Natural killer cell (primary cell): Measurements from ENCODE around the gene DRC7. TPM values are rescaled to one million over a fixed set of nuclear protein-coding genes. Genes with fewer than 3 reads are reported as not detected.
A peak's percentile ranks its signal among the peaks of the same experiment; 100 is the strongest.

ENCODE experiments used
- ATAC-seq, 3 donors: fragments of 150-1000 bp in 2 of 3; fragments of 200-7000 bp in 1 of 3; cut with Tn5 transposase; 1 replicate in 1 of 3; 2 replicates in 2 of 3; pipeline ENCODE4 v1.10.0; 2021; ENCODE audit warnings: mild to moderate bottlenecking in 2 of 3, moderate library complexity in 2 of 3
- DNase-seq, 2 donors: peaks; one replicate each; pipeline versions ENCODE4 v3.0.0 to v3.0.0-alpha.2; 2013 to 2021; ENCODE audit warnings: mixed read lengths in 1 of 2
- H3K27ac ChIP-seq: one replicate; pipeline ENCODE4 v1.5.1; 2013; ENCODE audit warnings: mild to moderate bottlenecking, low read length
- H3K27me3 ChIP-seq: one replicate; pipeline ENCODE4 v1.6.1; 2013; ENCODE audit warnings: low read length; ENCODE audit not compliant: control insufficient read depth, insufficient read depth
- H3K36me3 ChIP-seq: one replicate; pipeline ENCODE4 v1.6.1; 2013; ENCODE audit warnings: low read length; ENCODE audit not compliant: control insufficient read depth, insufficient read depth
- H3K4me1 ChIP-seq: one replicate; pipeline ENCODE4 v1.6.1; 2013; ENCODE audit warnings: low read length; ENCODE audit not compliant: control insufficient read depth, insufficient read depth
- H3K4me3 ChIP-seq: one replicate; pipeline ENCODE4 v1.5.1; 2013; ENCODE audit warnings: low read length
- H3K9me3 ChIP-seq: one replicate; pipeline ENCODE4 v1.6.1; 2013; ENCODE audit warnings: low read length; ENCODE audit not compliant: control insufficient read depth, insufficient read depth
- H3K27ac Mint-ChIP-seq, 2 donors: one replicate each; pipeline ENCODE4 v1.8.0; 2022; ENCODE audit warnings: mild to moderate bottlenecking in 2 of 2, mixed read lengths in 2 of 2, moderate library complexity in 1 of 2
- H3K27me3 Mint-ChIP-seq, 2 donors: one replicate each; pipeline ENCODE4 v1.8.0; 2022; ENCODE audit warnings: low read depth in 2 of 2, mixed read lengths in 2 of 2
- H3K36me3 Mint-ChIP-seq: one replicate; pipeline ENCODE4 v1.8.0; 2022; ENCODE audit warnings: mixed read lengths
- H3K4me1 Mint-ChIP-seq, 2 donors: one replicate each; pipeline ENCODE4 v1.8.0; 2022; ENCODE audit warnings: mixed read lengths in 2 of 2
- H3K4me3 Mint-ChIP-seq: one replicate; pipeline ENCODE4 v1.8.0; 2022; ENCODE audit warnings: mild to moderate bottlenecking, moderate library complexity, mixed read lengths
- H3K9me3 Mint-ChIP-seq, 2 donors: one replicate each; pipeline ENCODE4 v1.8.0; 2022; ENCODE audit warnings: mixed read lengths in 2 of 2
- CTCF ChIP-seq: fragments of 200-600 bp; IDR thresholded peaks from one replicate; pipeline ENCODE4 v1.8.0; 2022; ENCODE audit warnings: antibody characterized with exemption
- WGBS: methylation state at CpG from one replicate; pipeline ENCODE4 v1.1.7; 2013; ENCODE audit warnings: missing lambda C conversion rate; ENCODE audit not compliant: insufficient coverage; 5-methylcytosine and 5-hydroxymethylcytosine counted together
- intact Hi-C: fragments of 100-400 bp; cut with micrococcal nuclease; formaldehyde crosslinking; loops from one replicate; pipeline ENCODE4 v1.14.2; 2022
- total RNA-seq, 4 donors: library from RNA; stranded (reverse); fragments of 120-200 nt in 1 of 4; gene quantifications; one replicate each; pipeline versions ENCODE4 v1.2.3 to v1.2.4, GENCODE V29; 2013 to 2022

The DRC7 gene
- total RNA-seq, 3 donors from 2014 or later (not counting 1 experiment from before 2014, with no cell fraction given), result 0.33 TPM; not detected in 2

- no peak for TF ChIP-seq CTCF
- DNase-seq (no peak), ATAC-seq (no peak)
- Mint-ChIP-seq H3K27me3 (no peaks in the 10 kb centered on the region), H3K9me3 (no peaks in the 10 kb centered on the region), H3K4me3 (no peak overlapping the region), H3K27ac (no peak overlapping the region), H3K4me1 (no peaks in the 10 kb centered on the region), H3K36me3 (no peaks in the 10 kb centered on the region)
- Histone ChIP-seq H3K27me3 (no peaks in the 10 kb centered on the region), H3K27ac (no peak overlapping the region), H3K36me3 (no peaks in the 10 kb centered on the region), H3K4me1 (no peaks in the 10 kb centered on the region), H3K4me3 (no peak overlapping the region), H3K9me3 (no peaks in the 10 kb centered on the region)
- WGBS, result 91% methylated on average over 8 of the region's 8 CpGs
- intact Hi-C loops, result no loop called here
Observed at GRCh38 chr16:57713596-57713995, 19.0 kb downstream of the DRC7 start.

GRCh38 chr16:57714047-57714446 lies 19.4 kb downstream of the DRC7 start:
- TF ChIP-seq CTCF, result no peak
- intact Hi-C loops, result no loop called here
- no peaks in the 10 kb centered on the region for H3K4me1 Mint-ChIP-seq
- 92% methylated on average over 6 of the region's 6 CpGs for WGBS
- H3K36me3 Mint-ChIP-seq, result no peaks in the 10 kb centered on the region
- H3K4me3 ChIP-seq, result no peak overlapping the region
- no peaks in the 10 kb centered on the region for H3K27me3 ChIP-seq
- no peak for ATAC-seq
- DNase-seq, result no peak
- no peaks in the 10 kb centered on the region for H3K27me3 Mint-ChIP-seq
- no peaks in the 10 kb centered on the region for H3K9me3 ChIP-seq
- no peaks in the 10 kb centered on the region for H3K9me3 Mint-ChIP-seq
- no peak overlapping the region for H3K27ac Mint-ChIP-seq
- no peaks in the 10 kb centered on the region for H3K4me1 ChIP-seq
- no peak overlapping the region for H3K4me3 Mint-ChIP-seq
- no peaks in the 10 kb centered on the region for H3K36me3 ChIP-seq
- H3K27ac ChIP-seq, result no peak overlapping the region

GRCh38 chr16:57720142-57720575 lies 25.6 kb downstream of the DRC7 start:
- Histone ChIP-seq H3K4me1 (no peaks in the 10 kb centered on the region), H3K9me3 (no peaks in the 10 kb centered on the region), H3K27ac (no peak overlapping the region), H3K36me3 (no peaks in the 10 kb centered on the region), H3K27me3 (no peaks in the 10 kb centered on the region), H3K4me3 (no peak overlapping the region)
- no peaks in the 10 kb centered on the region for H3K9me3 Mint-ChIP-seq
- WGBS, result 73% methylated on average over 3 of the region's 3 CpGs
- no peaks in the 10 kb centered on the region for H3K36me3 Mint-ChIP-seq
- intact Hi-C loops, result loop anchor here (1.0 to 2.0 kb wide), 2 partner anchors 71 to 144 kb away; no protein-coding TSS in a partner anchor
- H3K4me3 Mint-ChIP-seq, result no peak overlapping the region
- ATAC-seq (peak; percentile 86 to 93 (median 90)), DNase-seq (peak; percentile 61 to 67)
- peaks cover 0 to 14% of the 10 kb centered on the region in 2 donors for H3K4me1 Mint-ChIP-seq
- peak; percentile 51 for TF ChIP-seq CTCF
- H3K27me3 Mint-ChIP-seq, result no peaks in the 10 kb centered on the region
- H3K27ac Mint-ChIP-seq, result no peak overlapping the region
